Activated B cell treated with CpG ODN at 0.5 μM for 24 hours (primary cell): ENCODE measurements around the gene CAMTA1. TPM values are rescaled to one million over a fixed set of nuclear protein-coding genes. Genes with fewer than 3 reads are reported as not detected.

ENCODE experiments used
- ATAC-seq: fragments of 200-7000 bp; cut with Tn5 transposase; one replicate; pipeline ENCODE4 v1.10.0; 2021; ENCODE audit warnings: low read depth, mild to moderate bottlenecking, moderate library complexity
- CTCF ChIA-PET: fragments of 350-600 bp; sonication (Branson Sonifier 250); formaldehyde crosslinking; loops from one replicate; lab custom pipeline; 2021; ENCODE audit warnings: antibody characterized with exemption; lab: Charles Lee
- POLR2A ChIA-PET: fragments of 350-600 bp; sonication (Branson Sonifier 250); formaldehyde crosslinking; loops from one replicate; lab custom pipeline; 2021; ENCODE audit warnings: antibody characterized with exemption; lab: Charles Lee
- DNase-seq: peaks from one replicate; pipeline ENCODE4 v3.0.0; 2022
- H3K27ac Mint-ChIP-seq: one replicate; pipeline ENCODE4 v1.8.0; 2020; ENCODE audit warnings: mixed read lengths
- H3K27me3 Mint-ChIP-seq: one replicate; pipeline ENCODE4 v1.8.0; 2021; ENCODE audit warnings: mixed read lengths
- H3K36me3 Mint-ChIP-seq: one replicate; pipeline ENCODE4 v1.8.0; 2021; ENCODE audit warnings: low read depth, mixed read lengths
- H3K4me1 Mint-ChIP-seq: one replicate; pipeline ENCODE4 v1.8.0; 2021; ENCODE audit warnings: mixed read lengths
- H3K4me3 Mint-ChIP-seq: one replicate; pipeline ENCODE4 v1.8.0; 2020; ENCODE audit warnings: mild to moderate bottlenecking, mixed read lengths
- H3K9me3 Mint-ChIP-seq: one replicate; pipeline ENCODE4 v1.8.0; 2020; ENCODE audit warnings: mixed read lengths
- CTCF ChIP-seq: fragments of 200-600 bp; IDR thresholded peaks from one replicate; pipeline ENCODE4 v1.8.0; 2022; ENCODE audit warnings: antibody characterized with exemption, mild to moderate bottlenecking
- intact Hi-C: fragments of 100-400 bp; cut with micrococcal nuclease; formaldehyde crosslinking; loops from one replicate; pipeline ENCODE4 v1.15.1; 2024
- total RNA-seq: library from RNA; stranded (reverse); gene quantifications from 2 replicates; pipeline ENCODE4 v1.2.3, GENCODE V29; 2022

CAMTA1 gene
- total RNA-seq, 1 donor from 2014 or later: 49.8 TPM

GRCh38 chr1:7633506-7634245 is 848.4 kb downstream of the CAMTA1 start:
- no peak for TF ChIP-seq CTCF
- no peak overlapping the region for H3K4me3 Mint-ChIP-seq
- intact Hi-C loops: no loop called here
- H3K4me1 Mint-ChIP-seq: no peaks in the 10 kb centered on the region
- ATAC-seq (no peak), DNase-seq (no peak)
- H3K27me3 Mint-ChIP-seq: peaks cover 16% of the 10 kb centered on the region
- no peaks in the 10 kb centered on the region for H3K36me3 Mint-ChIP-seq
- CTCF ChIA-PET: interaction anchor here (0.9 kb wide), 1 partner anchor 14 kb away, joined by 3 read pairs; no protein-coding TSS in a partner anchor
- POLR2A ChIA-PET: no interaction called here
- H3K9me3 Mint-ChIP-seq: no peaks in the 10 kb centered on the region
- H3K27ac Mint-ChIP-seq: no peak overlapping the region

- ATAC-seq (no peak), DNase-seq (no peak)
- H3K27me3 Mint-ChIP-seq: peaks cover 16% of the 10 kb centered on the region
- H3K4me1 Mint-ChIP-seq: no peaks in the 10 kb centered on the region
- H3K4me3 Mint-ChIP-seq: no peak overlapping the region
- H3K27ac Mint-ChIP-seq: no peak overlapping the region
- no peaks in the 10 kb centered on the region for H3K9me3 Mint-ChIP-seq
- no peaks in the 10 kb centered on the region for H3K36me3 Mint-ChIP-seq
- no peak for TF ChIP-seq CTCF
- POLR2A ChIA-PET: no interaction called here
- intact Hi-C loops: no loop called here
- CTCF ChIA-PET: no interaction called here
Measured at GRCh38 chr1:7634546-7635240, 849.4 kb downstream of the CAMTA1 start.

- POLR2A ChIA-PET: no interaction called here
- no peak overlapping the region for H3K27ac Mint-ChIP-seq
- no peak overlapping the region for H3K4me3 Mint-ChIP-seq
- TF ChIP-seq CTCF: no peak
- intact Hi-C loops: no loop called here
- CTCF ChIA-PET: no interaction called here
- no peaks in the 10 kb centered on the region for H3K9me3 Mint-ChIP-seq
- ATAC-seq (no peak), DNase-seq (no peak)
- H3K4me1 Mint-ChIP-seq: no peaks in the 10 kb centered on the region
- peaks cover 16% of the 10 kb centered on the region for H3K27me3 Mint-ChIP-seq
- no peaks in the 10 kb centered on the region for H3K36me3 Mint-ChIP-seq
Measured at GRCh38 chr1:7636795-7637526, 851.7 kb downstream of the CAMTA1 start.

- no peak for ATAC-seq
- intact Hi-C loops: no loop called here
- no peaks in the 10 kb centered on the region for H3K4me1 Mint-ChIP-seq
- no peak overlapping the region for H3K27ac Mint-ChIP-seq
- ChIA-PET POLR2A (no interaction called here), CTCF (no interaction called here)
- TF ChIP-seq CTCF: no peak
- no peaks in the 10 kb centered on the region for H3K36me3 Mint-ChIP-seq
- H3K9me3 Mint-ChIP-seq: no peaks in the 10 kb centered on the region
- H3K27me3 Mint-ChIP-seq: peaks cover 10% of the 10 kb centered on the region
- H3K4me3 Mint-ChIP-seq: no peak overlapping the region
- no peak for DNase-seq
Measured at GRCh38 chr1:7638078-7638477, 852.8 kb downstream of the CAMTA1 start.
